Measurements from ENCODE around the gene JMJD7. TPM values are rescaled to one million over a fixed set of nuclear protein-coding genes. Genes with fewer than 3 reads are reported as not detected.
"Not testable (repeated sequence)": the region's sequence is repeated elsewhere in the genome, so short reads cannot be mapped to it uniquely, and the experiment has no call there.

JMJD7 gene
- total RNA-seq, 1 donor from 2014 or later, result 6.1 TPM

DNA sequence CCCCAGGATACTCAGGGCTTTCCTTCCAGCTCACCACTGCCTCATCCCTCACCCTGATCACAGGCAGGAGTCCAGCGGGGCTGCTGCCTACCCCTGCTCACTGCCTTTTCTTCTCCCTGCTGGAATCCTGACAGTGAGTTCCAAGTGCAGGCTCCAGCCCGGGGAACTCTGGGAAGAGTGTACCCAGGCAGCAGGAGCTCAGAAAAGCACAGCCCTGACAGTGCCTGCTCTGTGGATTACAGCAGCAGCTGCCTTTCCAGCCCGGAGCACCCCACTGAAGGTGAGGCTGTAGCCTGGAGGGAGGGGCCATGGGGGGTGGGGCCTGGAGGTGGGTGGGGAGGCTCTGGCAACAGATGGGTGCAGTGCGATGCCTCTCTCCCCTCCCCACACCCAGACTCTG, 6.1 kb upstream of the JMJD7 start:
- no peak for DNase-seq (ENCODE audit: low read depth, low spot score)

- DNase-seq (ENCODE audit: low read depth, low spot score), result no peak
Observed at GRCh38 chr15:41822471-41822870, 5.4 kb upstream of the JMJD7 start.

GRCh38 chr15:41822957-41823356, 4.9 kb upstream of the JMJD7 start:
- DNase-seq (ENCODE audit: low read depth, low spot score), result no peak

DNA sequence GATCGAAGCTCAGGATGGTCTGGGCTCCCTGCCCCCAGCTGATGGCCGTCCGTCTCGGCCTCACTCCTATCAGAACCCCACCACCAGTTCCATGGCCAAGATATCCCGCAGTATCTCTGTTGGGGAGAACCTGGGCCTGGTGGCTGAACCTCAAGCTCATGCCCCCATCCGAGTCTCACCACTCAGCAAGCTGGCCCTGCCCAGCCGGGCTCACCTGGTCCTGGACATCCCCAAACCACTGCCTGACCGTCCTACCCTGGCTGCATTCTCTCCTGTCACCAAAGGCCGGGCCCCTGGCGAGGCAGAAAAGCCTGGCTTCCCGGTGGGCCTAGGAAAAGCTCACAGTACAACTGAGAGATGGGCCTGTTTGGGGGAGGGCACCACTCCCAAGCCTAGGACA, 4.4 kb upstream of the JMJD7 start:
- no peak for DNase-seq (ENCODE audit: low read depth, low spot score)

- no peak for DNase-seq (ENCODE audit: low read depth, low spot score)
Observed at GRCh38 chr15:41824062-41824745, 3.7 kb upstream of the JMJD7 start.

- no peak for DNase-seq (ENCODE audit: low read depth, low spot score)
Observed at GRCh38 chr15:41825145-41825544, 2.7 kb upstream of the JMJD7 start.

DNA sequence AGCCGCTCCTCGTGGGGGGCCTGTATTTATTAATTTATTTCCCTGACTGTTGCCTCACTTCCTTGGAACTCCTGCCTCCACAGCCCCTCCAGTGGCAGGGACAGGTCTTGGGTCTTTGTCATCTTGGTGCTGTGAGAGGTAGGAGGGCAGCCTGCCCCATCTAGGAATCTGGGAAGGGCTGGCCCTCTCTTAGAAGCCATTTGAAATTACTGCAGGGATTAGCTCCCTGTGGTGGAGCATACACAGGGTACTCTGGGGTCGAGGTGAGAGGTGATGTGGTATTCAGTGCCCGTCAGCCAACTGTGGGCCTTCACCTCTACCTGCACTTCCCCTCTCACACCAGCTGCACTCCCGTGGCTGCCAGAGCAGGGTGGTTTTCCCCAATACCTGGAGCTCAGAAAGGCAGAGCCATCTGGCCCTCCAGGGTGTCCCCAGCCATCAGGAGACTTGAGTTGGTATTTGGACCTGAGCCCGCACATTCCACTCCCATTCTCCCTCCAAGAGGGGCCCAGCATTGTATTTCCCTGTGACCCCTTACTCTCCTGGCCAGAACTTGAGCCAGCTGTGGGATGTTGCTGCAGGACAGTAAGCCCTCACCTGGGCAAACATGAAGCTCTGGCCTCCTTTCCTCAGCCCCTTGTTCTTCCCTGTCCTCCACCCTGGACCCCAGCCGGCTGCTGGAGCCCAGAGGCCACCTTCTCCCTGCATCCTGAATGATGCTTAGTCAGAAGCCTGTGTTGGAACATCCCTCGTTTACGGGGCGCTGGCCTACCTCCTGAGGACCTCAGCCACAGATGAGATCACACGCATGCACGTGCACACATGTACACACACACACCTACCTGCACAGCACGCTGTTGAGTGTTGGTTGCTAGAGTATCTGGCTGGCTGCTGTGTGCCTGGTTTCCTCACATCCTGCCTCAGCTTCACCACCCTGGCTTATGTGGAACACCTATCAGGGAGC, 2.0 kb upstream of the JMJD7 start:
- no peak for DNase-seq (ENCODE audit: low read depth, low spot score)

- no peak for DNase-seq (ENCODE audit: low read depth, low spot score)
Observed at GRCh38 chr15:41827290-41827879, 507 bp upstream of the JMJD7 start.

GRCh38 chr15:41828807-41829141, 882 bp downstream of the JMJD7 start:
- no peak for DNase-seq (ENCODE audit: low read depth, low spot score)

DNA sequence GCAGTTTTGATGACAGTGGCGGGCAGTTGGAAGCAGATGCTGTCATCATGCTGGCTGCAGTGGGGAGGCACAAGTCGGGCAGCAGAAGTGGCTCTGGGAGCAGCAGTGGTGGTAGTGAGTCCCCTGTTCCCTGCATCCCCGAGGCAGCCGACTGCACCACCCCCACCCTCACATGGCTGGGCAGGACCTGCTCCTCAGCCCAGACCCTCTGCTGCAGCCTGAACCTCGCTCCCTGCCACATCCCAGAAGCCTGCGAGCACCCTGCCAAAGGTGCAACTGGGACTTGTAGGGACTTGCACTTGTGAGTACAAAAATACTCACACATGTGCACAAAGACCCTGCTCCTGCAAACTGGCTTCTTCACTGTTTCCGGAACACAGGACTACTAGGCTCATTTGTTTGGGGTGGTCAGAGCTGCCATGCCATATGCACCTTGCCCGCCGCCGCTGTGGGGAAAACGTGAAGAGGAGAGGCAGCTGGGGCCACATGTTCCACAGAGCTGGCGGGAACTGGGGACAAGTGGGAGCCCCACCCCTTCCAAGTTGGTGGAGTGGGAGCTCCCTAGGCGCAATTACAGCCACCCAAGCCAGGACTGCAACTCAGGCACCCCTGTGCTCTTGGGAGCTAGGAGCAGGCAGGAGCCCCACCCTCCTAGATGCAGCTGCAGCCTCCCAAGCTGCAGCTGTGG, 2.2 kb downstream of the JMJD7 start:
- no peak for DNase-seq (ENCODE audit: low read depth, low spot score)

DNA sequence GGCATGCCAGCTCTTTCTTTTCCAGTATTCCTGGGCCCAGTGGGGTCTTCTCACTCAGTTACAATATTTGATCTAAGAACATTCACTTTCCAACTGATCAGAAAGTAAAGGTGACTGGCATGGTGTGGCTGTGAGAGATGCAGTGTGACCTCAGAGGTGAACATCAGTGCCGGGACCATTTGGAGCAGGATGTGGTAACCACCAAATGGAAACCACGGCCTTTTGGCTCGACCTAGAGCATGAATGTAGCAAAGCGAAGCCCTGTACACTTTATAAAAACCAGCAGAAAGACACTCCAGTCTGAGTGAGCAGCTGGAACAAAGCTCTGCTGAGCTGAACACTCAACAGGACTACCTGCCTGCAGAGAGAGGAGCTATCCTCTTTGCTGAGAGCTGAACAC, 3.4 kb downstream of the JMJD7 start:
- DNase-seq (ENCODE audit: low read depth, low spot score), result not testable (repeated sequence)

DNA sequence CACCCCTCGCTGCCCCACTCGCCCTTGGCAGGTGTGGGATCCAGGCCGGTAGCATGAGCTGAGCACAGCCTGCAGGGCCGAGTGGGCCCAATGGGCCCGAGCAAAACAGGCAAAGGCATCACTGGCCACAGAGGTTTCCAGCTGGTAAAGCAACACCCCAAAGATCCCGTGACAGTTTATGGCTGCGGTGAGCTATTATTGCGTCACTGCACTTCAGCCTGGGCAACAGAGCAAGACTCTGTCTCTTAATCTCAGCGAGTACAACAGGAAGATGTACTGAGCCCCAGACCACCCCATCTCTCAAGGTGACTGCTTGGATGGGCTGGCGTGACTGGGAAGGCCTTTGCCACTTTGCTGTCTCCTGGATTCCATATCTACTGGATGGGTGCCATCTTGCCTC, 4.3 kb downstream of the JMJD7 start:
- DNase-seq (ENCODE audit: low read depth, low spot score), result no peak

DNA sequence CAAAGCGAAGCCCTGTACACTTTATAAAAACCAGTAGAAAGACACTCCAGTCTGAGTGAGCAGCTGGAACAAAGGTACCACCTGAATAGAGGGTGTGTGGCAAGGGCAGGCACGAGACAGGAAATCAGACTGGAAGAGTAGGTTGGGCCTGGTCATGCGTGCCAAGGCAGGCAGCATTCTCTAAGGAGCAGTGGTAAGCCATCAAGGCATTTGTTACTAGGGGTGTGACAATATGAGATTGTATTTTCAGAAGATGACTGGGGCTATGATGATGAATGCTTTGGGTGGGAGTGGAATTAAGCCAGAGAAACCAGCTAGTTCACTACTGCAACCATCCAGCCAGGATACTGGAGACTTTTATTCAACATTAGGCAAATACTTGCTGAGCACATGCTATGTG, 5.0 kb downstream of the JMJD7 start:
- no peak for DNase-seq (ENCODE audit: low read depth, low spot score)

GRCh38 chr15:41834096-41834495, 6.2 kb downstream of the JMJD7 start:
- no peak for DNase-seq (ENCODE audit: low read depth, low spot score)

- no peak for DNase-seq (ENCODE audit: low read depth, low spot score)
Observed at GRCh38 chr15:41836073-41836472, 8.2 kb downstream of the JMJD7 start.

- DNase-seq (ENCODE audit: low read depth, low spot score), result no peak
Observed at GRCh38 chr15:41836713-41837454, 9.0 kb downstream of the JMJD7 start.

- DNase-seq (ENCODE audit: low read depth, low spot score), result no peak
Observed at GRCh38 chr15:41838400-41838897, 10.6 kb downstream of the JMJD7 start, which contains the start of gene PLA2G4B. PLA2G4B (plus strand) TSS chr15:41838847; CDS start chr15:41838914, 67 bp downstream.

- DNase-seq (ENCODE audit: low read depth, low spot score), result no peak
Observed at GRCh38 chr15:41839781-41840491, 12.0 kb downstream of the JMJD7 start.

DNA sequence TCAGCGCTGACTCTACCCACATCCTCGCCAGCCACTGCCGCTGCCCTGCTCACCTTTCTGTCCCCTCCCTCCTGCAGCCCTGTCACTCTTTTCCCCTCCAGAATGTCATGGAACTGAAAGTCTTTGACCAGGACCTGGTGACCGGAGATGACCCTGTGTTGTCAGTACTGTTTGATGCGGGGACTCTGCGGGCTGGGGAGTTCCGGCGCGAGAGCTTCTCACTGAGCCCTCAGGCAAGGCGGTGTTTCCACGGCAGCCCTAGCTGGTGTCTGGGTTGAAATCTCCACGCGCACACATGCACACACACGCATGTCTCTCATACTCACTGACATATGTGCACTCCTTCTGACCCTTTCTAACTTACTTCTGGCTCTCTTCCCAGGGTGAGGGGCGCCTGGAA, 12.8 kb downstream of the JMJD7 start:
- DNase-seq (ENCODE audit: low read depth, low spot score), result no peak

GRCh38 chr15:41841131-41841530, 13.2 kb downstream of the JMJD7 start:
- no peak for DNase-seq (ENCODE audit: low read depth, low spot score)

All from pulmonary artery endothelial cell (primary cell).